Tibial artery (tissue), 4 donors: ENCODE data around the gene MDH1.
"Not testable (repeated sequence)": the region's sequence is repeated elsewhere in the genome, so short reads cannot be mapped to it uniquely, and the experiment has no call there.

Source experiments
- DNase-seq, 2 donors: peaks; one replicate each; pipeline ENCODE4 v3.0.0-alpha.2; 2019
- H3K27ac ChIP-seq, 2 donors: fragments of 200-600 bp; sonication (generic) in 1 of 2; 1 replicate in 1 of 2; 2 replicates in 1 of 2; pipeline ENCODE4 v1.5.1; 2018 to 2019; ENCODE audit warnings: mild to moderate bottlenecking in 1 of 2
- H3K27me3 ChIP-seq, 2 donors: fragments of 200-600 bp; sonication (generic) in 1 of 2; one replicate each; pipeline versions ENCODE4 v1.5.1 to v1.6.0; 2016 to 2019
- H3K36me3 ChIP-seq, 3 donors: fragments of 200-600 bp; sonication (generic) in 2 of 3; one replicate each; pipeline ENCODE4 v1.5.1; 2016 to 2019; ENCODE audit warnings: mild to moderate bottlenecking in 2 of 3
- H3K4me1 ChIP-seq, 4 donors: fragments of 200-600 bp; sonication (generic) in 2 of 4; 1 replicate in 3 of 4; 2 replicates in 1 of 4; pipeline ENCODE4 v1.5.1; 2016 to 2019
- H3K4me3 ChIP-seq, 2 donors: fragments of 200-600 bp; sonication (generic) in 1 of 2; 1 replicate in 1 of 2; 2 replicates in 1 of 2; pipeline ENCODE4 v1.5.1; 2018 to 2019; ENCODE audit warnings: mild to moderate bottlenecking in 2 of 2
- H3K9me3 ChIP-seq, 3 donors: fragments of 200-600 bp; sonication (generic) in 1 of 3; one replicate each; pipeline ENCODE4 v1.5.1; 2016 to 2019
- intact Hi-C: fragments of 100-400 bp; cut with DNase I; formaldehyde crosslinking; loops from one replicate; pipeline ENCODE4 v1.15.0; 2023; ENCODE audit warnings: low total_unique reads
- TF ChIP-seq, protein P1 (sequence below), 2 experiments: fragments of 200-600 bp in 1 of 2; fragments of 450-650 bp in 1 of 2; IDR thresholded peaks; one replicate each; pipeline ENCODE4 v1.5.1; 2017 to 2019; ENCODE audit warnings: antibody characterized with exemption in 2 of 2, mild to moderate bottlenecking in 1 of 2, moderate library complexity in 1 of 2

The MDH1 gene

DNA sequence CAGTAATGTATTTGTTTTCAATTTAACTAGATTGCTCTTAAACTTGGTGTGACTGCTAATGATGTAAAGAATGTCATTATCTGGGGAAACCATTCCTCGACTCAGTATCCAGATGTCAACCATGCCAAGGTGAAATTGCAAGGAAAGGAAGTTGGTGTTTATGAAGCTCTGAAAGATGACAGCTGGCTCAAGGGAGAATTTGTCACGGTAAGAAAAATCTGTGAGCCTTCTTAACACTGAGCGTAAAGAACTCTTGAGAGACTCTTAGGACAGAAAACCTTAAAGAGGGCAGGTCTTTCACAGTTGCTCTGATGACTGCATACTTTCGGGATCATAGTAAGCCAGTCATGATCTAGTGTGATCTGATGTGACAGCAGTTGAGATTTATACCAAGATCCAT lies 15.9 kb downstream of the MDH1 start:
- no peaks in the 10 kb centered on the region for H3K4me1 ChIP-seq
- peaks cover 54 to 74% (median 74%) of the 10 kb centered on the region in 3 donors for H3K36me3 ChIP-seq
- no peak overlapping the region for H3K4me3 ChIP-seq
- no peaks in the 10 kb centered on the region for H3K27me3 ChIP-seq
- TF ChIP-seq, protein P1, sequence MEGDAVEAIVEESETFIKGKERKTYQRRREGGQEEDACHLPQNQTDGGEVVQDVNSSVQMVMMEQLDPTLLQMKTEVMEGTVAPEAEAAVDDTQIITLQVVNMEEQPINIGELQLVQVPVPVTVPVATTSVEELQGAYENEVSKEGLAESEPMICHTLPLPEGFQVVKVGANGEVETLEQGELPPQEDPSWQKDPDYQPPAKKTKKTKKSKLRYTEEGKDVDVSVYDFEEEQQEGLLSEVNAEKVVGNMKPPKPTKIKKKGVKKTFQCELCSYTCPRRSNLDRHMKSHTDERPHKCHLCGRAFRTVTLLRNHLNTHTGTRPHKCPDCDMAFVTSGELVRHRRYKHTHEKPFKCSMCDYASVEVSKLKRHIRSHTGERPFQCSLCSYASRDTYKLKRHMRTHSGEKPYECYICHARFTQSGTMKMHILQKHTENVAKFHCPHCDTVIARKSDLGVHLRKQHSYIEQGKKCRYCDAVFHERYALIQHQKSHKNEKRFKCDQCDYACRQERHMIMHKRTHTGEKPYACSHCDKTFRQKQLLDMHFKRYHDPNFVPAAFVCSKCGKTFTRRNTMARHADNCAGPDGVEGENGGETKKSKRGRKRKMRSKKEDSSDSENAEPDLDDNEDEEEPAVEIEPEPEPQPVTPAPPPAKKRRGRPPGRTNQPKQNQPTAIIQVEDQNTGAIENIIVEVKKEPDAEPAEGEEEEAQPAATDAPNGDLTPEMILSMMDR (IDR thresholded peaks at IDR 0.05): no peak
- H3K27ac ChIP-seq: no peak overlapping the region
- no peaks in the 10 kb centered on the region for H3K9me3 ChIP-seq
- DNase-seq: no peak
- intact Hi-C loops: no loop called here

DNA sequence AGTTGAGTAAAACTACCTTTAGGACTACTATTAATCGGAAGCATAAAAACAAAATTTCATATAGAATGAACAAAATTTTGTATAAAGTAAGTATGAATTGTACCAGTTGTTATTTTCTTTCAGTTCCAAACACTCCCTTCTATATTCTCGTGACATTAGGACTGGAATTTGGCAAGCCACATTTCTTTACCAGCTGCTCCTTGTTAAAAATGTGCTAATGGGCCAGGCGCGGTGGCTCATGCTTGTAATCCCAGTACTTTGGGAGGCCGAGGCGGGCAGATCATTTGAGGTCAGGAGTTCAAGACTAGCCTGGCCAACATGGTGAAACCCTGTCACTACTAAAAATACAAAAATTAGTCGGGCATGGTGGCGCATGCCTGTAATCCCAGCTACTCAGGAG lies 20.1 kb downstream of the MDH1 start:
- H3K4me1 ChIP-seq, DNase-seq, H3K27ac ChIP-seq, H3K9me3 ChIP-seq, H3K4me3 ChIP-seq, intact Hi-C loops, H3K27me3 ChIP-seq: not testable (repeated sequence)
- H3K36me3 ChIP-seq: peaks cover 33 to 36% (median 35%) of the 10 kb centered on the region in 3 donors

DNA sequence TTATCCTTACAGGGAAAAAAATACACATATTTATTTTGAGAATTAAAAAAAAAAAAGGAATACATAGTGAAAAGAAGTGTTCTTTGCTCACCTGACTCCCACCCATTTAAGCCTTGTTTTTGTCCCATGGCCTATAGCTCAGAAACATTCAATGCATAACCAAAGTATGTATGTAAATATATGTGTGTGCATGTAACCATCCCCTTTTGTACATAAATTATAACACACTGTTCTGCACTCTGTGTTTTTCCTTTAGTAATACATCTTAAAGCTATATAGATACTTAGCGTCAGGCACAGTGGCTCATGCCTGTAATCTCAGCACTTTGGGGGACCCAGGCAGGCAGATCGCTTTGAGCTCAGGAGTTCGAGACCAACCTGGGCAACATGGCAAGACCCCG lies 21.8 kb downstream of the MDH1 start:
- H3K27me3 ChIP-seq: no peaks in the 10 kb centered on the region
- no peak overlapping the region for H3K27ac ChIP-seq
- no peak overlapping the region for H3K4me3 ChIP-seq
- DNase-seq: no peak
- H3K9me3 ChIP-seq: no peaks in the 10 kb centered on the region
- peaks cover 18 to 22% (median 19%) of the 10 kb centered on the region in 3 donors for H3K36me3 ChIP-seq
- intact Hi-C loops: no loop called here
- TF ChIP-seq, protein P1 (IDR thresholded peaks at IDR 0.05): no peak
- H3K4me1 ChIP-seq: no peaks in the 10 kb centered on the region

GRCh38 chr2:63613391-63613901 lies 24.7 kb downstream of the MDH1 start:
- H3K27me3 ChIP-seq: no peaks in the 10 kb centered on the region
- DNase-seq: no peak
- TF ChIP-seq, protein P1 (IDR thresholded peaks at IDR 0.05): no peak
- no peaks in the 10 kb centered on the region for H3K9me3 ChIP-seq
- H3K4me1 ChIP-seq: no peaks in the 10 kb centered on the region
- H3K4me3 ChIP-seq: no peak overlapping the region
- no peak overlapping the region for H3K27ac ChIP-seq
- H3K36me3 ChIP-seq: no peaks in the 10 kb centered on the region
- intact Hi-C loops: no loop called here

DNA sequence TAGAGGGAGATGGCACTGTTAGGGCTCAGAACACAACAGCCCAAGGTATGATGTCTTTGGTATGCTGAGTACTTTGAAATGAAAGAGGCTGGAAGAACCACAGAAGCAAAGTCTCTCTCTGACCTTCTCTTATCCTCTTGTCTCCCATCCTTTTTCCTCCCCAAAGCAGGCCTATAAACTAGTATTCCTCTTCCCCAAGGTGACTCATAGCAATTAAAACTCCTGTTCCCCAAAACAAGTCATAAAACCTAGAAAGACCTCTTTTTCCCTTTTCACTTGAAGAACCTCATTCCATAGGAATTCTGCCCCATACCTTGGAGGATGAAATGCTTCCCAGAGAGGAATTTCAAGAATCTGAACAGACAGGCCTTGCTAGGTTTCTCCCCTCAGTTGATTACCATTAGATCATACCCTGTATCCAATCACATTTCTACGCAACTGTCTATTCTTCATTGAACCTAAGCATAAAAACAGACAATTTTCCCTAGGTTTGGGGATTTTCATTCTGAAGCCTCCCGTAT lies 25.7 kb downstream of the MDH1 start:
- Histone ChIP-seq H3K9me3 (no peaks in the 10 kb centered on the region), H3K4me1 (no peaks in the 10 kb centered on the region), H3K36me3 (no peaks in the 10 kb centered on the region), H3K4me3 (no peak overlapping the region), H3K27me3 (no peaks in the 10 kb centered on the region), H3K27ac (no peak overlapping the region)
- no peak for DNase-seq
- intact Hi-C loops: no loop called here
- TF ChIP-seq, protein P1 (IDR thresholded peaks at IDR 0.05): no peak

GRCh38 chr2:63614983-63615945 lies 26.5 kb downstream of the MDH1 start:
- Histone ChIP-seq H3K4me3 (no peak overlapping the region), H3K27me3 (no peaks in the 10 kb centered on the region), H3K36me3 (no peaks in the 10 kb centered on the region), H3K27ac (no peak overlapping the region), H3K9me3 (no peaks in the 10 kb centered on the region), H3K4me1 (no peaks in the 10 kb centered on the region)
- TF ChIP-seq, protein P1 (IDR thresholded peaks at IDR 0.05): no peak
- intact Hi-C loops: no loop called here
- no peak for DNase-seq
